HG02759 (cell line): Measurements from ENCODE around the gene EPB41L4A.
"Not testable (repeated sequence)": the region's sequence is repeated elsewhere in the genome, so short reads cannot be mapped to it uniquely, and the experiment has no call there.

ENCODE experiments used
- ATAC-seq: cut with Tn5 transposase; IDR thresholded peaks from one replicate; pipeline ENCODE4 v1.9.1; 2021; ENCODE audit warnings: mild to moderate bottlenecking, moderate library complexity; ENCODE audit not compliant: unreplicated experiment

Gene EPB41L4A, protein sequence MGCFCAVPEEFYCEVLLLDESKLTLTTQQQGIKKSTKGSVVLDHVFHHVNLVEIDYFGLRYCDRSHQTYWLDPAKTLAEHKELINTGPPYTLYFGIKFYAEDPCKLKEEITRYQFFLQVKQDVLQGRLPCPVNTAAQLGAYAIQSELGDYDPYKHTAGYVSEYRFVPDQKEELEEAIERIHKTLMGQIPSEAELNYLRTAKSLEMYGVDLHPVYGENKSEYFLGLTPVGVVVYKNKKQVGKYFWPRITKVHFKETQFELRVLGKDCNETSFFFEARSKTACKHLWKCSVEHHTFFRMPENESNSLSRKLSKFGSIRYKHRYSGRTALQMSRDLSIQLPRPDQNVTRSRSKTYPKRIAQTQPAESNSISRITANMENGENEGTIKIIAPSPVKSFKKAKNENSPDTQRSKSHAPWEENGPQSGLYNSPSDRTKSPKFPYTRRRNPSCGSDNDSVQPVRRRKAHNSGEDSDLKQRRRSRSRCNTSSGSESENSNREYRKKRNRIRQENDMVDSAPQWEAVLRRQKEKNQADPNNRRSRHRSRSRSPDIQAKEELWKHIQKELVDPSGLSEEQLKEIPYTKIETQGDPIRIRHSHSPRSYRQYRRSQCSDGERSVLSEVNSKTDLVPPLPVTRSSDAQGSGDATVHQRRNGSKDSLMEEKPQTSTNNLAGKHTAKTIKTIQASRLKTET

GRCh38 chr5:112419164-112419985, at the start of gene EPB41L4A:
TSS of gene EPB41L4A (minus strand) at chr5:112419277. CDS start at chr5:112419039, 238 bp downstream.
- ATAC-seq: peak; percentile 21

- no peak for ATAC-seq
These were observed 48.4 kb upstream of the EPB41L4A start for GRCh38 chr5:112467485-112467884.

DNA sequence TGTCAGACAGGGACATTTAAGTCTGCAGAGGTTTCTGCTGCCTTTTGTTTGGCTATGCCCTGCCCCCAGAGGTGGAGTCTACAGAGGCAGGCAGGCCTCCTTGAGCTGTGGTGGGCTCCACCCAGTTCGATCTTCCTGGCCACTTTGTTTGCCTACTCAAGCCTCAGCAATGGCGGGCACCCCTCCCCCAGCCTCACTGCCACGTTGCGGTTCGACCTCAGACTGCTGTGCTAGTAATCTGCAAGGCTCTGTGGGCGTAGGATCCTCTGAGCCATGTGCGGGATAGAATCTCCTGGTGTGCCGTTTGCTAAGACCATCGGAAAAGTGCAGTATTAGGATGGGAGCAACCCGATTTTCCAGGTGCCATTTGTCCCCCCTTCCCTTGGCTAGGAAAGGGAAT, 47.2 kb upstream of the EPB41L4A start:
- not testable (repeated sequence) for ATAC-seq

DNA sequence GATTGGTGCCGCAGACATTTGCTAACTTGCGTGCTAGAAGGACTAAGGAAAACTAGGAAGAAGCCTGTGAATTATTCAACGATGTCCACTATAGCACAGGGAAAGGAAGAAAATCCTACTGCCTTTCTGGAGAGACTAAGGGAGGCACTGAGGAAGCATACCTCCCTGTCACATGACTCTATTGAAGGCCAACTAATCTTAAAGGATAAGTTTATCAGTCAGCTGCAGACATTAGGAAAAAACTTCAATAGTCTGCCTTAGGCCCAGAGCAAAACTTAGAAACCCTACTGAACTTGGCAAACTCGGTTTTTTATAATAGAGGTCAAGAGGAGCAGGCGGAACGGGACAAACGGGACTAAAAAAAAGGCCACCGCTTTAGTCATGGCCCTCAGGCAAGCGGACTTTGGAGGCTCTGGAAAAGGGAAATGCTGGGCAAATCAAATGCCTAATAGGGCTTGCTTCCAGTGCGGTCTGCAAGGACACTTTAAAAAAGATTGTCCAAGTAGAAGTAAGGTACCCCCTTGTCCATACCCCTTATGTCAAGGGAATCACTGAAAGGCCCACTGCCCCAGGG, 28.2 kb upstream of the EPB41L4A start:
- ATAC-seq: not testable (repeated sequence)

GRCh38 chr5:112445626-112446350, 26.7 kb upstream of the EPB41L4A start:
- ATAC-seq: no peak

- not testable (repeated sequence) for ATAC-seq
These were observed 24.9 kb upstream of the EPB41L4A start for GRCh38 chr5:112443932-112444331.

DNA sequence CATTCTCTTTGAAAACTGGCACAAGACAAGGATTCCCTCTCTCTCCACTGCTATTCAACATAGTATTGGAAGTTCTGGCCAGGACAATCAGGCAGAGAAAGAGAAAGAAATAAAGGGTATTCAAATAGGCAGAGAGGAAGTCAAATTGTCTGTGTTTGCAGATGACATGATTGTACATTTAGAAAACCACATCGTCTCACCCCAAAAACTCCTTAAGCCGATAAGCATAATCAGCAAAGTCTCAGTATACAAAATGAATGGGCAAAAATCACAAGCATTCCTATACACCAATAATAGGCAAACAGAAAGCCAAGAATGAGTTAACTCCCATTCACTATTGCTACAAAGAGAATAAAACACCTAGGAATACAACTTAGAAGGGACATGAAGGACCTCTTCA, 21.0 kb upstream of the EPB41L4A start:
- no peak for ATAC-seq

GRCh38 chr5:112436144-112436543, 17.1 kb upstream of the EPB41L4A start:
- no peak for ATAC-seq

DNA sequence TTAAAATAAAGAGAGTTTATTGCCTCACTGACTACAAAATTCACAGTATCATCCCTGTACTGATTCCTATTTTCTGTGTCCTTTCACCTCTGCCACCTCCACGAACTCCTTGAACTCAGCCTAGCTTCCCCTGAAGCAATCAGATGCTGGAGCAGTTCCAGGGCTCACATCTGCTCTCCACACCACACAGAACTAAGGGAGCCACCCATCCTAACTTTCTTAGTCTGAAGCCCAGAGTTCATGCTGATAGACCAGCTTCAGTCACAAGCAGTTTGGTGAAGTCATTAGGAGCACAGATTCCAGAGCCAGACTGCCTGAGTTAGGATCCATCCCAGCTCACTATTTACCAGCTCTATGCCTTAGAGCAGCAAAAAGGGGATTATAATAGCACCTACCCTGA, 15.6 kb upstream of the EPB41L4A start:
- ATAC-seq: no peak

DNA sequence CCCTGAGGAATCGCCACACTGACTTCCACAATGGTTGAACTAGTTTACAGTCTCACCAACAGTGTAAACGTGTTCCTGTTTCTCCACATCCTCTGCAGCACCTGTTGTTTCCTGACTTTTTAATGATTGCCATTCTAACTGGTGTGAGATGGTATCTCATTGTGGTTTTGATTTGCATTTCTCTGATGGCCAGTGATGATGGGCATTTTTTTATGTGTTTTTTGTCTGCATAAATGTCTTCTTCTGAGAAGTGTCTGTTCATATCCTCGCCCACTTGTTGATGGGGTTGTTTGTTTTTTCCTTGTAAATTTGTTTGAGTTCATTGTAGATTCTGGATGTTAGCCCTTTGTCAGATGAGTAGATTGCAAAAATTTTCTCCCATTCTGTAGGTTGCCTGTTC, 7.1 kb upstream of the EPB41L4A start:
- not testable (repeated sequence) for ATAC-seq

DNA sequence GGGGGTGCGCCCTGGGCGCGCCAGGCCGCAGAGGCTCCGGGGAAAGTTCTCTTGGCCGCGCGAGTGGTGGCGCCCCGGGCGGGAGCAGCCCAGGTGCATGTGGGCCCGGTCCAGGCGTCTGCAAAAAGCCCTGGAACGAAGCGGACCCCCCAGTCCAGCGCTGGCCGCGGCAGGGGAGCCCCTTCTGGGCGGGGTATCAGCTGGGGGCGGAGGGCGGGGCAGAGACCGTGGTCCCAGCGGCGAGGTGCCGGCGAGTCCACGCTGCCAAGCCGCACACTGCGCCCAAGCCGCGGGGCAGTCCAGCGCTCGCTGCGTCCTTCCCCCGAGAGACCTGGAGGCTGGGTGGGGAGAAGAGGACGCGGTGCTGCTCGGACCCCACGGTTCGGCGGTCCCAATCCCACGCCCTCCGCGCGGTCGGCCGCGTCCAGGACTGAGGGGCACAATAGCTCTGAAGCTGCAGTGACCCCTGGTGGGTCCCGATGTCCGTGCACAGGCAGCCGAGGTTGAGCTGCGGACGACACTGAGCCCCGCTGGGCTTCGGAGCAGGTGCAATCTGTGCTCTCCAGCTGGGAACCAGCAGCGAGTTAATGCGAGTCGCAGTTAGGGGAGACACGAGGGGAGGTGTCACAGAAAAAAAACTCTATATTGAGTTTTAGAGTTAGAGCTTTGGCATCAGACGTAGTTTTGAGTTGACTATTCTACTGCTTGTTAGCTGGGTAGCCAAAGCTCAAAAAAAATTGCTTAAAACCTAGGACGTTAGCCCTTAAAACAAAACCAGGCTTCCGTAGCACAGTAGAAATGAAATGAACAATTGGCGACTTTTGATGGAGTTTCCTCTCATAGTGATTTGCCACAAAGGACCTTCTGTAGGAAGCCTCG, 1.1 kb upstream of the EPB41L4A start:
- ATAC-seq: peak; percentile 88

DNA sequence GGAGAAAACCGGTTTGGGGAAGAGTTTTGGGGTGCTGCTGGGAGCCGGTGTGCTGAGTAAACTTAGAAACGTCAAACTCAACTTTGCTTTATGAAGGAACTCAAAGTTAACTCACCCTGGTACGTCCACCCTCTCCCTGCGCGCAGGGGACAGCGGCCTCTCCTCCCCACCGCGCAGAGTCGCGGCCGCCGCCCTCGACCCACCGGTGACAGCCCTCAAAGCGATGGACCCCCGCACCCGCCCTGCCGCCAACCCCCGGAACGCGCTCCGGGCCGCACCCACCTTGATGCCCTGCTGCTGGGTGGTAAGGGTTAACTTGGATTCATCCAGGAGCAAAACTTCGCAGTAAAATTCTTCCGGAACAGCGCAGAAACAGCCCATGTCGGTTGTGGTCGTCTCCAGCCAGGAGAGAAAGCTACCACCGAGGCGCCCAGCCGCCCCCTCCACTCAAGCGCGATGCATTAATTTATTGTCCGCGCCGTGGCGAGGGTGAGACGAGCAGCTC, 366 bp downstream of the EPB41L4A start:
- no peak for ATAC-seq

DNA sequence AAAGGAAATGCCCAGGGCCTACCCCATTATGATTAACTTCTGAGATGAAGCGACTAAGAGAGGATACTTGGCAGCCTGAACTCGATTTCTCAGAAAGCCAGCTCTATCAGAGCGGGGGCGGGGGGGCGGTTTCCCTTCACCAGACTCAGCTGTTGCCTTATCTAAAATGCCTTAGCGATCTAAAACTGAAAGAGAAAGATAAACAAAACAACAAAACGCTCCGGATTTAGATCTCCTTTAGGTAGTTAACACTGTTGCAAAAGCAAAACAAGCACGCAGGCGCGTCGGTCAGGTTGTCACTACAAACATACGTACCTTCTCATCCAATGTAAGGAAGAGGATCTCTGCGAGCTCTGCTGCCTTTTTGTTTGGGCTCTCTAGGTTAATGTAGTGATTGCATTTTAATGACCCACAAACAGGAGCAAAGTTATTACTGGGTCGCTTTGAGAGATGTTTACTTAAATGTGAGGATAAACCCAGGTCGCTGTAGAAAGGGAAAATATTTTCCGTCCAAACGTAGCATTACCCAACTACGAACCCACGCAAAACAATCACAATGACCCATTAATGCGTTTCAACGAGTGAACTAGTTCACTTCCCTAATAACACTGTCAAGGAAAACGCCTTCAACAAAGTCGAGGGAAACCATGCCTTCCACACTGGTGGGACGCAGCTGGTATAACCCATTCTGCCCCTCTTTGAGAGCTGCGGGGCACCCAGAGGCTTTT, 982 bp downstream of the EPB41L4A start:
- peak; percentile 38 for ATAC-seq

DNA sequence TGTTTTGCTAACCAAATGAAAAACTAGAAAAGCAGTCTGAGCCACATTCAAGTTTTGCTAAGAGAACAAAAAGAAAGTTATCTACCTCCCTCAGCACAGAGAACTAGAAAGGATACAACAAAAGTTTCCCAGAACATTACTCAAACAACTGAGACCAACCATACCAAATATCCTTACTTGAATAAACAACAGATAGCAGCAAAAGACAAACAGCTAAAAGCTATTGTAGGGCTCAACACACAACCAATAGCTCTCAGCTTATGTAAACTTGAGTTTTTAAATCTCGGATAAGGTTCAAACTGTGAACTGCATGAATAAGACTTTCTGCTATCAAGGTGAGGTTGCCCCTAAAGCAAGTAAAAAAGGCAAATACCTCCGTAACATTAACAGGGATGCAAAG, 3.5 kb downstream of the EPB41L4A start:
- no peak for ATAC-seq

GRCh38 chr5:112413611-112414010, 5.5 kb downstream of the EPB41L4A start:
- ATAC-seq: no peak

DNA sequence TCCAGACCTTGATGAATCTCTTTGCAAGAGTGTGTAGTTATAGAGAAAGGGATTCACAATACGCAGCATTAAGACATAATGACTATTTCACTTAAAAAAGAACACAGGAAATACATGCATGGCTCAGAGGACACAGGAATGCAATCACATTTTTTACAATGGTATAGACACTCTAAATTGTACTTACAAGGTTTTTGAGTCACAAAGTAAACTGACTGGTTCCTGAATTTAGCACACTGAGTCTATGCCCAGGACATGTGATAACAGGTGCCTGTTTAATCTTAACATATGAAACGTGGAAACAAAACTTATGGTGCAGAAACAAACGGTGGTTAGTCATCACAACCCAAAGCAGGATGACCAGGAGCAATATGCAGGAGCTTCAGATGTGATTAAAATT, 6.7 kb downstream of the EPB41L4A start:
- no peak for ATAC-seq

DNA sequence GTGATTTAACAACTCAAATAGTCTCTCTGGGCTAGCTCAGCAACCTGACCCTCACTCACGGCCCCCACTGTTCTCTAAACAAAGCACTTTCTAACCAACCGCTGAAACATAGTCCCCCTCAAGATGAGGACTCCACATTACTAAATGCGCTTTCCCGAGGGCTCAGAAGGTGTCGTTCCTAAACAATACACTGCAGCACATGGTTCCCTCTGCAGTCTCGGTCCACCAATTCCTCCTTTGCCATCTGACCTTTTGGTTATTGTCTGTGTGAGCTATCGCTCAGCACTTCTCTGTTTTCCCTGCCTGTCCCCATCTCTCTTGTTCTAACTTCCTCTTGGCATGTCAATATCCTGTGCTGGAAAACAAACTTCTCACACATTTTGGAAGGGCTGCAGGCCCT, 7.2 kb downstream of the EPB41L4A start:
- ATAC-seq: no peak

GRCh38 chr5:112407666-112408065, 11.4 kb downstream of the EPB41L4A start:
- no peak for ATAC-seq

DNA sequence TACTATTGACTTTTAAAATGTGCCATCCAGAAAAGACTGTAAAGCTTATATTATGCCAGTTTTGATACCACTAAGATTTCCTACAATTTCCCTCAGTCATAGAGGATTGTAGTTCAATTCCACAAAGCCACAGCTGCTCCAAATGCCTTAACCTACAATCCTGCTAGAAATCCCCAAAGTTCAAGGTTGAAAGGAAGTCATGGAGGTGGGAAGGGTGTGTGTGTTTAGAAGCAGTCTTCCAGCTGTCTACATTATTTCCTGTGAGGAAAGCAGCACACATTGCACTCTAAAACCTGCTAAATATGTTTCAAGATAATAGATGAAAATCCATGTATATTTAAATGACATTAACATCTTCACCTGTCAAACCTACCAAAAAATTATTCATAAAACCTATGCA, 11.8 kb downstream of the EPB41L4A start:
- no peak for ATAC-seq
